ENCODE results near the gene EPHA2. TPM values are rescaled to one million over a fixed set of nuclear protein-coding genes. Genes with fewer than 3 reads are reported as not detected.

Gene EPHA2
- total and polyA plus RNA-seq, 3 donors from 2014 or later = 5.1 to 14.1 (median 5.7) TPM

DNA sequence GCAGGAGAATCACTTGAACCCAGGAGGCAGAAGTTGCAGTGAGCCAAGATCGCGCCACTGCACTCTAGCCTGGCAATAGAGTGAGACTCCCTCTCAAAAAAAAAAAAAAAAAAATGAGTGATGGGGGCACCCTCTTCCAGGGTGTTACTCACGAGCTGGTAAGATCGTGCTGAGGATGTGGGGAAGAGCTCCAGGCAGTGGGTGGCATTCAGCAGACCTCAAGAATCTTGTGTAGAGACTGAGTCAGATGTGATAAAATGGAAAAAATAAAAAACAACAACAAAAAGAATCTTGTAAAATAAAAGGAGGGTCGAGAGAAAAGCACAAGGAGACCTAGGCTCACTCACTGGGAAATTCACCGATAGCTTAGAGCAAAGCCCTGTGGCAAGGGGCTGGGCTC, 38.5 kb downstream of the EPHA2 start:
- no peaks in the 10 kb centered on the region for H3K27me3 ChIP-seq
- H3K27ac ChIP-seq = no peak overlapping the region
- H3K4me3 ChIP-seq = no peak overlapping the region
- no peaks in the 10 kb centered on the region for H3K9me3 ChIP-seq
- peaks cover 16% of the 10 kb centered on the region for H3K4me1 ChIP-seq
- no peak for DNase-seq
- 85% methylated on average over 6 of the region's 6 CpGs for WGBS, 2 donors
- intact Hi-C loops (cut with DNase I; ENCODE audit: low total_unique reads) = no loop called here
- TF ChIP-seq POLR2A (IDR thresholded peaks at IDR 0.05) = no peak
- no peaks in the 10 kb centered on the region for H3K36me3 ChIP-seq (ENCODE audit: low read depth, missing control alignments)

GRCh38 chr1:16116625-16117024, 39.2 kb downstream of the EPHA2 start:
- intact Hi-C loops (cut with DNase I; ENCODE audit: low total_unique reads) = no loop called here
- TF ChIP-seq POLR2A (IDR thresholded peaks at IDR 0.05) = no peak
- TF ChIP-seq, protein P1, sequence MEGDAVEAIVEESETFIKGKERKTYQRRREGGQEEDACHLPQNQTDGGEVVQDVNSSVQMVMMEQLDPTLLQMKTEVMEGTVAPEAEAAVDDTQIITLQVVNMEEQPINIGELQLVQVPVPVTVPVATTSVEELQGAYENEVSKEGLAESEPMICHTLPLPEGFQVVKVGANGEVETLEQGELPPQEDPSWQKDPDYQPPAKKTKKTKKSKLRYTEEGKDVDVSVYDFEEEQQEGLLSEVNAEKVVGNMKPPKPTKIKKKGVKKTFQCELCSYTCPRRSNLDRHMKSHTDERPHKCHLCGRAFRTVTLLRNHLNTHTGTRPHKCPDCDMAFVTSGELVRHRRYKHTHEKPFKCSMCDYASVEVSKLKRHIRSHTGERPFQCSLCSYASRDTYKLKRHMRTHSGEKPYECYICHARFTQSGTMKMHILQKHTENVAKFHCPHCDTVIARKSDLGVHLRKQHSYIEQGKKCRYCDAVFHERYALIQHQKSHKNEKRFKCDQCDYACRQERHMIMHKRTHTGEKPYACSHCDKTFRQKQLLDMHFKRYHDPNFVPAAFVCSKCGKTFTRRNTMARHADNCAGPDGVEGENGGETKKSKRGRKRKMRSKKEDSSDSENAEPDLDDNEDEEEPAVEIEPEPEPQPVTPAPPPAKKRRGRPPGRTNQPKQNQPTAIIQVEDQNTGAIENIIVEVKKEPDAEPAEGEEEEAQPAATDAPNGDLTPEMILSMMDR (IDR thresholded peaks at IDR 0.05) = no peak
- H3K4me1 ChIP-seq = peaks cover 23% of the 10 kb centered on the region
- no peak for DNase-seq
- no peaks in the 10 kb centered on the region for H3K36me3 ChIP-seq (ENCODE audit: low read depth, missing control alignments)
- no peak overlapping the region for H3K4me3 ChIP-seq
- H3K27me3 ChIP-seq = no peaks in the 10 kb centered on the region
- WGBS, 2 donors = 68 to 82% methylated on average over 8 of the region's 8 CpGs
- H3K27ac ChIP-seq = no peak overlapping the region
- no peaks in the 10 kb centered on the region for H3K9me3 ChIP-seq

DNA sequence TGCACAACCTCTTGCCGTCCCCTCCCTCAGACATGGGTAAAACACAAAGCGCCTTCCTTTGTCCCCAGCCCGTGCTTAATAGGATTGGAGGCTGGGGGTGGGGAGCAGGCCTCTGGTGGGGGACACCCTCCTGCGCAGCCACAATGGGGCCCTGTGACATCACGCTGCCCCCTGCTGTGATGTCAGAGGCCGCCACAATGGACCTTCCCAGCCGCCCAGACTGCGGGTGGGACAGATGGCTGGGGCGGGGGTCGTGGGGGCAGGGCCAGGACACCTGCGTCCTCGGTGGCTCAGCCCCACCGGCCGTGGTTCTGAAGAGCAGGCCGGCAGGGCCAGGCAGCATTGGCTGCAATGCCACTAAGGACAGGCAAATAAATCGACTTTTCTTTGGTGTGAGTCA, 39.9 kb downstream of the EPHA2 start:
- intact Hi-C loops (cut with DNase I; ENCODE audit: low total_unique reads) = no loop called here

GRCh38 chr1:16115468-16115983, 40.3 kb downstream of the EPHA2 start:
- H3K36me3 ChIP-seq (ENCODE audit: low read depth, missing control alignments) = no peaks in the 10 kb centered on the region
- intact Hi-C loops (cut with DNase I; ENCODE audit: low total_unique reads) = no loop called here
- no peaks in the 10 kb centered on the region for H3K9me3 ChIP-seq
- DNase-seq = no peak
- no peak for TF ChIP-seq POLR2A (IDR thresholded peaks at IDR 0.05)
- TF ChIP-seq, protein P1 (IDR thresholded peaks at IDR 0.05) = no peak
- H3K4me1 ChIP-seq = peaks cover 25% of the 10 kb centered on the region
- no peak overlapping the region for H3K4me3 ChIP-seq
- H3K27ac ChIP-seq = no peak overlapping the region
- 64 to 67% methylated on average over 6 of the region's 6 CpGs for WGBS, 2 donors
- H3K27me3 ChIP-seq = no peaks in the 10 kb centered on the region

More for the DNA sequence above, 39.9 kb downstream of the EPHA2 start:
- Histone ChIP-seq H3K27ac (no peak overlapping the region), H3K4me1 (peaks cover 25% of the 10 kb centered on the region), H3K27me3 (no peaks in the 10 kb centered on the region), H3K4me3 (no peak overlapping the region), H3K9me3 (no peaks in the 10 kb centered on the region), H3K36me3 (ENCODE audit: low read depth, missing control alignments) (no peaks in the 10 kb centered on the region)
- 59 to 67% methylated on average over 8 to 15 of the region's 16 CpGs for WGBS, 2 donors
- TF ChIP-seq, protein P1 (IDR thresholded peaks at IDR 0.05) = no peak
- no peak for TF ChIP-seq POLR2A (IDR thresholded peaks at IDR 0.05)
- DNase-seq = no peak

DNA sequence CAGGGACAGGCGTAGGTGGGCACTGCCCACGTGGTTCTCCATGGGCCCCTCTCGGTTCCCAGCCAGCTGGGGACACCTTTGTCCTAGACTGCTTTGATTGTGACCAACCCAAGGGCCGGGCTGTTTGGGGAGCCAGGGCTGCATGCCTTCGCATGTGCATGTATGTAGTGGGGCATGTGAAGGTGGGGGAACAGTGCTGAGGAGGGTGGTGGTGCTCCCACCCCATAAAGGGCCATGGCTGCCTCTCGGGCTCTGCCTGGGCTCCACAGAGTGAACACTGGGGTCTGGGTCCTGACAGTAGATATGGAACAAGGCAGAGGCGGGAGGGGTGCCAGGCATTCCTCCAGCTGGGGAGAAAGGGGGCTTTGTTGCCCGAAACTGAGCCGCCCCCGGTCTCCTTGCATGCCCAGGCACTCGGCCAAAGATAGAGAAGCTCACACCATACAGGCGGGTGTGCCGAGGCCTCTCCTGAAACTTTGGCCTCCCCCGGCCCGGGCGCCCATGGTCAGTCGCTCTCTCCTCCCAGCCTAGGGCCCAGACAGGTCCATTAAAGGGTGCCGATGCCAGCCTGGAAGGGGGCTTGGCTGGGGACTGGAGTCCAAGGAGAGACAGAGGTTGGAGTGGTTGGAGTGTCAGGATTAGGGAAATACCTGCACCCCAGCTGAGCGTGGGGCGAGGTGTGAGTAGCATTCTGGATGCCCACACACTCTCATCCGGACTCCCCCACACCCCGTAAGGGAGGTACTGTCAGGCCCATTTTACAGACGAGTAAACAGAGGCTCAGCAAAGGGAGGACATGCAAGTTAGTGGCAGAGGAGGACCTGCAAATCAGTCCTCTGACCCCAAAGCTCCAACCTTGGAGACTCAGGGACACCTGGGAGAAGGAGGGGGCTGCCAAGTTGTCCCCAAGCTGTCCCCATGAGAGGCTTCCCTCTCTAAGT, 41.1 kb downstream of the EPHA2 start:
- Histone ChIP-seq H3K27me3 (no peaks in the 10 kb centered on the region), H3K4me3 (no peak overlapping the region), H3K4me1 (peaks cover 25% of the 10 kb centered on the region), H3K36me3 (ENCODE audit: low read depth, missing control alignments) (no peaks in the 10 kb centered on the region), H3K9me3 (no peaks in the 10 kb centered on the region), H3K27ac (no peak overlapping the region)
- intact Hi-C loops (cut with DNase I; ENCODE audit: low total_unique reads) = no loop called here
- TF ChIP-seq POLR2A (IDR thresholded peaks at IDR 0.05) = no peak
- TF ChIP-seq, protein P1 (IDR thresholded peaks at IDR 0.05) = no peak
- DNase-seq = peak; percentile 45
- 68 to 91% methylated on average over 15 to 23 of the region's 23 CpGs for WGBS, 2 donors

Measured in testis (tissue), 3 donors.